Retinal pigment epithelial cell (primary cell): ENCODE data around the gene ZNF584.
A peak's percentile ranks its signal among the peaks of the same experiment; 100 is the strongest.

Experiments used
- DNase-seq: peaks from one replicate; pipeline ENCODE4 v3.0.0-alpha.2; 2010; ENCODE audit warnings: low read depth
- H3K4me3 ChIP-seq: 2 replicates; pipeline ENCODE4 v1.5.1; 2011; ENCODE audit warnings: mild to moderate bottlenecking, low read length, control low read depth, moderate library complexity
- TF ChIP-seq, protein P1 (sequence below): conservative IDR thresholded peaks from 2 replicates; pipeline ENCODE4 v1.5.1; 2011; ENCODE audit warnings: low read depth, low read length, control low read depth, inconsistent platforms

ZNF584 gene

DNA sequence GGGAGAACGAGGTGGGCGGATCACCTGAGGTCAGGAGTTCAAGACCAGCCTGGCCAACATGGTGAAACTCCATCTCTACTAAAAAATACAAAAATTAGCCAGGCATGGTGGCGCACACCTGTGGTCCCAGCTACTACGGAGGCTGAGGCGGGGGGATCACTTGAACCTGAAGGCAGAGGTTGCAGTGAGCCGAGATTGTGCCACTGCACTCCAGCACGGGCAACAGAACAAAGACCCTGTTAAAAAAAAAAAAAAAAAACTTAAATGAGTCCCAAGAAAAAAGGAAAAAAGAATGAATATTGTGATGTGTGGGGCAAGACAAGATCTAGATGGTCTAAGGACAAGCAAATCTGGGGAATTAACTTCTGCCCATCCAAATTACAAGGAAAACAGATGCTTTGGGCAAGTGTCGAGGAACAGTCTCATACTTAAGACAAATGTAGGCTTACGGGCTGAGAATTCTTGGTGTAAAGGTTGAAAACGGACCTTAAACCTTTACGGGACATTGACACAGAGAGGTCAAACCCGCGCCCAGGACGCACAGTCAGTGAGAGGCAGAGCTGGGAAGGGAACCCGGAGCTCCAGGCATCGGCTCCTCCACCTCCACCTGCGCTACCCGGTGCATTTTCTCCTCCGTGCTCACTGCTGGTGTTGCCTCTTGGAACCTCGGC is 57.8 kb downstream of the ZNF584 start:
- H3K4me3 ChIP-seq: peak overlapping the region; percentile 66
- no peak for DNase-seq
- TF ChIP-seq, protein P1, sequence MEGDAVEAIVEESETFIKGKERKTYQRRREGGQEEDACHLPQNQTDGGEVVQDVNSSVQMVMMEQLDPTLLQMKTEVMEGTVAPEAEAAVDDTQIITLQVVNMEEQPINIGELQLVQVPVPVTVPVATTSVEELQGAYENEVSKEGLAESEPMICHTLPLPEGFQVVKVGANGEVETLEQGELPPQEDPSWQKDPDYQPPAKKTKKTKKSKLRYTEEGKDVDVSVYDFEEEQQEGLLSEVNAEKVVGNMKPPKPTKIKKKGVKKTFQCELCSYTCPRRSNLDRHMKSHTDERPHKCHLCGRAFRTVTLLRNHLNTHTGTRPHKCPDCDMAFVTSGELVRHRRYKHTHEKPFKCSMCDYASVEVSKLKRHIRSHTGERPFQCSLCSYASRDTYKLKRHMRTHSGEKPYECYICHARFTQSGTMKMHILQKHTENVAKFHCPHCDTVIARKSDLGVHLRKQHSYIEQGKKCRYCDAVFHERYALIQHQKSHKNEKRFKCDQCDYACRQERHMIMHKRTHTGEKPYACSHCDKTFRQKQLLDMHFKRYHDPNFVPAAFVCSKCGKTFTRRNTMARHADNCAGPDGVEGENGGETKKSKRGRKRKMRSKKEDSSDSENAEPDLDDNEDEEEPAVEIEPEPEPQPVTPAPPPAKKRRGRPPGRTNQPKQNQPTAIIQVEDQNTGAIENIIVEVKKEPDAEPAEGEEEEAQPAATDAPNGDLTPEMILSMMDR: no peak

DNA sequence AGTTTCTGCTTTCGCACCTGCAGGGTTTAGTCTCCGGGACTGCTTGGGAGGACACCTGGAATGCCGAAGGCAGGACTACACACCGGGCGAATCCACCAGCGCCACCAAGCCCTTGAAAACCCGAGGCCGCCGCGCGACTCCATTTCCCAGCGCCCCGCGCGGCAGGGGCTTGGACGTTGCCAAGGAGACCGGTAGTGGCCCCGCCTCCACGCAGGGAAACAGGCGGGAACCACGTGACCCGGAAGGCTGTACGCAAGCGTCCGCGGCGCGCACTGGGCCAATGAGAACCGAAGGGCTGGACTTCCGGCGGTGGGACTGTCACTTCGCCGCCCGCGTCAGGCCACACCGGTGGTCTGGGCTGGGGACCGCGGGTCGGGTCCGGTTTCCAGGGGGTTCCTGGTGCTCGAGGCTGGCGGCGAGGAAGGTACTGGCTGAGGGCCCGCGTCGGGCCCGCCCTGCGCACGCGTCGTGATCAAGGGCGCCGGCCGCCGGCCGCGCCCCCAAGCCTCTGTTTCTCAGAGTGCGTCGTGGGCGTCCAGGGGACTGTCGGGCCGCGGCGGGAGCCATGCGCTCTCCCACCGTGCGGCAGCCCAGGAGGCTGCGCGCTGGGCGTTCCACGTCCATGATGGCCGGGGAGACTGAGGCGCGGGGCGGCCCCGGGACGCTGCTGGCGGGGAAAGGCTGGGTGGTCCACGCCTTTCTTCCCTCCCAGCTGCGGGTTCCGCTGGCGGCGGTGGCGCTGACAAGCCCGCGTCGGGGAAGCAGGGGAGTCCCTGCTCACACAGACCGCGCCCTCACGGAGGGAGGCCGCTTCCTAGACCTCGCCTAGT is 58.5 kb downstream of the ZNF584 start, which contains the start of gene ZNF324:
TSS of gene ZNF324 (plus strand) at position 321 of the 830 bp plus-strand sequence. CDS start 2,106 bp downstream, outside the sequence.
- TF ChIP-seq, protein P1: no peak
- peak within 1 kb of the TSS; percentile 66 for H3K4me3 ChIP-seq
- peak; percentile 81 for DNase-seq
